Neural crest cell (in vitro differentiated cells): ENCODE measurements around the gene ODC1. TPM values are rescaled to one million over a fixed set of nuclear protein-coding genes. Genes with fewer than 3 reads are reported as not detected.

Experiments
- DNase-seq: peaks from one replicate; pipeline ENCODE4 v3.0.0; 2021; ENCODE audit warnings: low read depth, mixed read lengths, low spot score
- H3K27ac Mint-ChIP-seq: one replicate; pipeline ENCODE4 v1.8.0; 2021; ENCODE audit warnings: mild to moderate bottlenecking, mixed read lengths; ENCODE audit not compliant: unreplicated experiment
- H3K27me3 Mint-ChIP-seq: 2 replicates; pipeline ENCODE4 v1.8.0; 2021; ENCODE audit warnings: low read depth, mild to moderate bottlenecking, mixed read lengths
- H3K36me3 Mint-ChIP-seq: 2 replicates; pipeline ENCODE4 v1.8.0; 2021; ENCODE audit warnings: low read depth, mild to moderate bottlenecking, mixed read lengths
- H3K4me1 Mint-ChIP-seq: 2 replicates; pipeline ENCODE4 v1.8.0; 2021; ENCODE audit warnings: mixed read lengths
- H3K4me3 Mint-ChIP-seq: one replicate; pipeline ENCODE4 v1.8.0; 2021; ENCODE audit warnings: mild to moderate bottlenecking, mixed read lengths
- H3K9me3 Mint-ChIP-seq: 2 replicates; pipeline ENCODE4 v1.8.0; 2021; ENCODE audit warnings: mixed read lengths
- CTCF ChIP-seq: fragments of 200-600 bp; sonication (generic); conservative IDR thresholded peaks from 2 replicates; pipeline ENCODE4 v1.5.0; 2021; ENCODE audit warnings: antibody characterized with exemption, mild to moderate bottlenecking
- total RNA-seq: library from RNA; stranded (reverse); gene quantifications from 2 replicates; pipeline ENCODE4 v1.2.1, GENCODE V29; 2021

The ODC1 gene
- total RNA-seq, 1 donor from 2014 or later = 290 TPM

GRCh38 chr2:10402062-10402585, 46.0 kb downstream of the ODC1 start:
- Mint-ChIP-seq H3K27me3 (no peaks in the 10 kb centered on the region), H3K9me3 (no peaks in the 10 kb centered on the region), H3K36me3 (peaks cover 7% of the 10 kb centered on the region), H3K4me3 (no peak overlapping the region), H3K27ac (no peak overlapping the region), H3K4me1 (peaks cover 13% of the 10 kb centered on the region)
- TF ChIP-seq CTCF = no peak
- DNase-seq = no peak

GRCh38 chr2:10400978-10401951, 46.9 kb downstream of the ODC1 start:
- DNase-seq = no peak
- Mint-ChIP-seq H3K4me3 (no peak overlapping the region), H3K27me3 (no peaks in the 10 kb centered on the region), H3K27ac (no peak overlapping the region), H3K9me3 (no peaks in the 10 kb centered on the region), H3K36me3 (peaks cover 7% of the 10 kb centered on the region), H3K4me1 (peaks cover 13% of the 10 kb centered on the region)
- TF ChIP-seq CTCF = no peak

- Mint-ChIP-seq H3K27me3 (no peaks in the 10 kb centered on the region), H3K4me1 (peaks cover 13% of the 10 kb centered on the region), H3K36me3 (peaks cover 7% of the 10 kb centered on the region), H3K27ac (no peak overlapping the region), H3K9me3 (no peaks in the 10 kb centered on the region), H3K4me3 (no peak overlapping the region)
- DNase-seq = no peak
- no peak for TF ChIP-seq CTCF
Measured at GRCh38 chr2:10400568-10400977, 47.6 kb downstream of the ODC1 start.

GRCh38 chr2:10400002-10400401, 48.1 kb downstream of the ODC1 start:
- no peaks in the 10 kb centered on the region for H3K9me3 Mint-ChIP-seq
- no peak for TF ChIP-seq CTCF
- H3K36me3 Mint-ChIP-seq = peaks cover 7% of the 10 kb centered on the region
- H3K4me3 Mint-ChIP-seq = no peak overlapping the region
- peak overlapping the region; percentile 47 for H3K27ac Mint-ChIP-seq
- no peaks in the 10 kb centered on the region for H3K27me3 Mint-ChIP-seq
- H3K4me1 Mint-ChIP-seq = peaks cover 13% of the 10 kb centered on the region
- no peak for DNase-seq

GRCh38 chr2:10399358-10399757, 48.8 kb downstream of the ODC1 start:
- no peaks in the 10 kb centered on the region for H3K27me3 Mint-ChIP-seq
- H3K4me3 Mint-ChIP-seq = no peak overlapping the region
- no peak overlapping the region for H3K27ac Mint-ChIP-seq
- no peak for TF ChIP-seq CTCF
- H3K9me3 Mint-ChIP-seq = no peaks in the 10 kb centered on the region
- peaks cover 13% of the 10 kb centered on the region for H3K4me1 Mint-ChIP-seq
- peaks cover 7% of the 10 kb centered on the region for H3K36me3 Mint-ChIP-seq
- no peak for DNase-seq
